A549 (cell line): ENCODE data around the gene CLSTN2. TPM values are rescaled to one million over a fixed set of nuclear protein-coding genes. Genes with fewer than 3 reads are reported as not detected.

ENCODE experiments used
- ATAC-seq, 2 experiments: fragments of 200-7000 bp in 1 of 2; fragments of >200 bp in 1 of 2; cut with Nextera tagmentation in 1 of 2; cut with Tn5 transposase in 1 of 2; 3 replicates each; pipeline versions ENCODE4 v1.8.0 to v1.9.1; 2018 to 2020; ENCODE audit warnings: mild to moderate bottlenecking in 1 of 2, moderate library complexity in 1 of 2
- CTCF ChIA-PET: fragments of 300-600 bp; sonication (Branson Sonifier 250); formaldehyde crosslinking; extraction: SDS; loops from one replicate; lab custom pipeline; 2021; ENCODE audit warnings: antibody characterized with exemption, inconsistent platforms; lab: Yijun Ruan, JAX
- POLR2A ChIA-PET: fragments of 350-600 bp; formaldehyde crosslinking; extraction: SDS; loops from one replicate; lab custom pipeline; 2021; ENCODE audit warnings: antibody characterized with exemption, inconsistent platforms; lab: Yijun Ruan, JAX
- DNase-seq, 2 experiments: peaks; one replicate each; pipeline versions ENCODE4 v3.0.0 to v3.0.0-alpha.2; 2011 to 2016; ENCODE audit warnings: low read depth in 1 of 2, low spot score in 1 of 2
- FAIRE-seq: peaks from 2 replicates; lab custom pipeline; 2011; peaks lifted over from hg19 to GRCh38; lab: Jason Lieb, UNC
- H3K27ac ChIP-seq, 2 experiments: fragments of >200 bp; sonication (Bioruptor Twin); formaldehyde crosslinking; 3 replicates each; pipeline ENCODE4 v1.5.1; 2016 to 2017
- H3K4me1 ChIP-seq: fragments of >200 bp; sonication (Bioruptor Twin); formaldehyde crosslinking; 3 replicates; pipeline ENCODE4 v1.6.1; 2016
- H3K4me2 ChIP-seq: fragments of >200 bp; sonication (Bioruptor Twin); formaldehyde crosslinking; 3 replicates; pipeline ENCODE4 v1.6.1; 2016
- H3K4me3 ChIP-seq: fragments of >200 bp; sonication (Bioruptor Twin); formaldehyde crosslinking; 3 replicates; pipeline ENCODE4 v1.5.1; 2016
- H3K9me3 ChIP-seq: fragments of >200 bp; sonication (Bioruptor Twin); formaldehyde crosslinking; 3 replicates; pipeline ENCODE4 v1.6.1; 2016
- BCL3 ChIP-seq: fragments of >200 bp; sonication (Bioruptor Twin); formaldehyde crosslinking; IDR thresholded peaks from 3 replicates; pipeline ENCODE4 v1.6.1; 2016
- CBX2 ChIP-seq: fragments of 200-600 bp; sonication (generic); IDR thresholded peaks from 2 replicates; pipeline ENCODE4 v1.6.1; 2016; ENCODE audit warnings: low read depth, mild to moderate bottlenecking, borderline replicate concordance
- CBX8 ChIP-seq: fragments of 200-600 bp; sonication (generic); IDR thresholded peaks from 2 replicates; pipeline ENCODE4 v1.6.1; 2016
- CEBPB ChIP-seq, 2 experiments: fragments of >200 bp in 1 of 2; sonication (Bioruptor Twin) in 1 of 2; formaldehyde crosslinking in 1 of 2; IDR thresholded peaks; 2 replicates each; pipeline ENCODE4 v1.6.1; 2012 to 2016
- EHF ChIP-seq: fragments of 250-450 bp; sonication (Bioruptor Pico); IDR thresholded peaks from 2 replicates; pipeline ENCODE4 v1.5.0; 2020; ENCODE audit warnings: mild to moderate bottlenecking
- EHMT2 ChIP-seq: fragments of 200-600 bp; sonication (generic); IDR thresholded peaks from 2 replicates; pipeline ENCODE4 v1.6.1; 2016; ENCODE audit warnings: antibody characterized with exemption, low read depth, mild to moderate bottlenecking, moderate library complexity
- FOSL2 ChIP-seq, 2 experiments: fragments of 450-650 bp in 1 of 2; fragments of >200 bp in 1 of 2; sonication (Bioruptor Twin) in 1 of 2; formaldehyde crosslinking; IDR thresholded peaks; 2 replicates each; pipeline versions ENCODE4 v1.5.0 to v1.6.1; 2016 to 2020; ENCODE audit warnings: mild to moderate bottlenecking in 1 of 2, moderate library complexity in 1 of 2
- HDAC2 ChIP-seq: fragments of 200-600 bp; sonication (generic); IDR thresholded peaks from 2 replicates; pipeline ENCODE4 v1.6.1; 2016
- HEYL ChIP-seq: fragments of 250-450 bp; sonication (Bioruptor Pico); IDR thresholded peaks from 2 replicates; pipeline ENCODE4 v1.8.0; 2021; ENCODE audit warnings: mild to moderate bottlenecking, moderate library complexity
- HOXA7 ChIP-seq: fragments of 250-450 bp; sonication (Bioruptor Pico); IDR thresholded peaks from 2 replicates; pipeline ENCODE4 v1.5.0; 2020; ENCODE audit warnings: mild to moderate bottlenecking, moderate library complexity
- HOXB13 ChIP-seq: fragments of 250-450 bp; sonication (Bioruptor Pico); IDR thresholded peaks from 2 replicates; pipeline ENCODE4 v1.5.0; 2020; ENCODE audit warnings: low read depth, mild to moderate bottlenecking, moderate library complexity
- JUN ChIP-seq, 2 experiments: fragments of >200 bp; sonication (Bioruptor Twin); formaldehyde crosslinking; IDR thresholded peaks; 2 replicates in 1 of 2; 3 replicates in 1 of 2; pipeline ENCODE4 v1.6.1; 2016 to 2017
- KDM1A ChIP-seq: fragments of 200-600 bp; sonication (generic); IDR thresholded peaks from 2 replicates; pipeline ENCODE4 v1.6.1; 2016; ENCODE audit warnings: low read depth, mild to moderate bottlenecking
- MYC ChIP-seq: IDR thresholded peaks from 2 replicates; pipeline ENCODE4 v1.6.1; 2012; ENCODE audit warnings: mild to moderate bottlenecking, inconsistent platforms, low read length, improper control_type of control experiment, borderline replicate concordance
- PBX3 ChIP-seq: IDR thresholded peaks from 2 replicates; pipeline ENCODE4 v1.6.1; 2012
- PHF8 ChIP-seq: fragments of 200-600 bp; sonication (generic); IDR thresholded peaks from 2 replicates; pipeline ENCODE4 v1.6.1; 2016; ENCODE audit warnings: low read depth, mild to moderate bottlenecking, antibody characterized with exemption, moderate library complexity, borderline replicate concordance
- RCOR1 ChIP-seq: fragments of 150-350 bp; IDR thresholded peaks from 2 replicates; pipeline ENCODE4 v1.6.1; 2014; ENCODE audit warnings: antibody characterized with exemption, low read length, low read depth
- RNF2 ChIP-seq: fragments of 200-600 bp; sonication (generic); IDR thresholded peaks from 2 replicates; pipeline ENCODE4 v1.6.1; 2016; ENCODE audit warnings: low read depth, mild to moderate bottlenecking, antibody characterized with exemption, moderate library complexity, borderline replicate concordance
- TP53 ChIP-seq: fragments of 250-450 bp; sonication (Bioruptor Pico); IDR thresholded peaks from 2 replicates; pipeline ENCODE4 v1.5.0; 2021; ENCODE audit warnings: mild to moderate bottlenecking, moderate library complexity
- ZNF302 ChIP-seq: fragments of 250-450 bp; sonication (Bioruptor Pico); IDR thresholded peaks from 2 replicates; pipeline ENCODE4 v1.9.0; 2021; ENCODE audit warnings: inconsistent platforms, mild to moderate bottlenecking, moderate library complexity
- WGBS: methylation state at CpG from one replicate; pipeline ENCODE4 v1.1.6; 2017; ENCODE audit errors: missing lambda C conversion rate; 5-methylcytosine and 5-hydroxymethylcytosine counted together
- polyA plus RNA-seq, 4 experiments: library from polyadenylated mRNA; depleted of rRNA in 3 of 4; stranded (reverse); fragments of >200 nt; fragmentation: RNase III in 1 of 4; extraction: RNeasy Plus Mini Kit Qiagen cat#74134 plus additional on column Dnase treatment in 1 of 4; gene quantifications; 2 replicates in 3 of 4; 3 replicates in 1 of 4; pipeline ENCODE4 v1.2.3, GENCODE V29; 2011 to 2017

CLSTN2 gene
- polyA plus RNA-seq, 2 of the 4 experiments (the other 2 are of a cell fraction) = 0.03 to 0.04 TPM

GRCh38 chr3:140067487-140067886, 132.5 kb downstream of the CLSTN2 start (continued):
- TF ChIP-seq FOSL2 (IDR thresholded peaks at IDR 0.05) (no peak), FOSL2 (CRISPR knock-in tag; IDR thresholded peaks at IDR 0.05) (no peak), HOXB13 (no peak), CBX2 (no peak)

GRCh38 chr3:140068494-140069017, 133.6 kb downstream of the CLSTN2 start:
- no peak for ATAC-seq
- FAIRE-seq = no peak
- CTCF ChIA-PET = no interaction called here
- Histone ChIP-seq H3K27ac (no peak overlapping the region), H3K4me2 (no peak overlapping the region), H3K9me3 (no peaks in the 10 kb centered on the region), H3K4me3 (no peak overlapping the region), H3K4me1 (no peaks in the 10 kb centered on the region)
- POLR2A ChIA-PET = no interaction called here
- TF ChIP-seq HDAC2 (no peak), KDM1A (no peak)
- no peak for DNase-seq

GRCh38 chr3:140073278-140074045, 138.5 kb downstream of the CLSTN2 start:
- ATAC-seq (no peak), FAIRE-seq (no peak), DNase-seq (no peak)
- H3K9me3 ChIP-seq = no peaks in the 10 kb centered on the region
- no peak overlapping the region for H3K4me2 ChIP-seq
- H3K4me1 ChIP-seq = no peaks in the 10 kb centered on the region
- TF ChIP-seq ZNF302 (CRISPR knock-in tag) = no peak
- TF ChIP-seq JUN (IDR thresholded peaks at IDR 0.05) = no peak
- TF ChIP-seq CEBPB (IDR thresholded peaks at IDR 0.05) = no peak
- TF ChIP-seq CBX8 = no peak
- no peak for TF ChIP-seq HEYL (CRISPR knock-in tag)
- no peak overlapping the region for H3K27ac ChIP-seq
- CTCF ChIA-PET = no interaction called here
- no peak overlapping the region for H3K4me3 ChIP-seq
- POLR2A ChIA-PET = no interaction called here
- 14% methylated on average over 3 of the region's 3 CpGs for WGBS

- H3K27ac ChIP-seq = no peak overlapping the region
- WGBS = 5% methylated on average over 3 of the region's 3 CpGs
- H3K4me3 ChIP-seq = no peak overlapping the region
- ATAC-seq (no peak), FAIRE-seq (no peak), DNase-seq (no peak)
- TF ChIP-seq EHF (CRISPR knock-in tag) = no peak
- TF ChIP-seq PHF8 = no peak
- no peak for TF ChIP-seq HOXA7
- H3K9me3 ChIP-seq = no peaks in the 10 kb centered on the region
- ChIA-PET CTCF (interaction anchor here (1.3 kb wide), 1 partner anchor 14 kb away, joined by 3 read pairs; no protein-coding TSS in a partner anchor), POLR2A (no interaction called here)
- H3K4me1 ChIP-seq = no peaks in the 10 kb centered on the region
- no peak overlapping the region for H3K4me2 ChIP-seq
These were observed 141.6 kb downstream of the CLSTN2 start for GRCh38 chr3:140076552-140076951.

GRCh38 chr3:140077406-140077805, 142.4 kb downstream of the CLSTN2 start:
- H3K9me3 ChIP-seq = no peaks in the 10 kb centered on the region
- no peak for ATAC-seq

More at GRCh38 chr3:140077406-140077805, 142.4 kb downstream of the CLSTN2 start:
- no peak overlapping the region for H3K4me3 ChIP-seq
- CTCF ChIA-PET = no interaction called here
- FAIRE-seq (no peak), DNase-seq (no peak)
- POLR2A ChIA-PET = no interaction called here
- 17% methylated on average over 3 of the region's 3 CpGs for WGBS
- no peak overlapping the region for H3K27ac ChIP-seq
- H3K4me2 ChIP-seq = no peak overlapping the region
- TF ChIP-seq TP53 (CRISPR knock-in tag) (no peak), PBX3 (no peak), HDAC2 (no peak), MYC (no peak), EHMT2 (no peak), RCOR1 (no peak), BCL3 (no peak), RNF2 (no peak)
- TF ChIP-seq, all 56 proteins: peak for 0
- H3K4me1 ChIP-seq = no peaks in the 10 kb centered on the region
